HL-60 (cell line): Measurements from ENCODE around the gene DDX47.

Experiments used
- DNase-seq, 2 experiments: peaks; one replicate each; pipeline ENCODE4 v3.0.0-alpha.2; 2010 to 2020; ENCODE audit warnings: low read depth in 1 of 2, low spot score in 1 of 2
- H3K27ac ChIP-seq: fragments of 250-450 bp; sonication (Bioruptor Pico); replicated peaks from 2 replicates; pipeline ENCODE4 v1.5.1; 2020; ENCODE audit warnings: mild to moderate bottlenecking, moderate library complexity
- H3K27me3 ChIP-seq: fragments of 250-450 bp; sonication (Bioruptor Pico); 2 replicates; pipeline ENCODE4 v1.5.1; 2021; ENCODE audit warnings: mild to moderate bottlenecking, moderate library complexity; ENCODE audit not compliant: insufficient read depth, poor library complexity, severe bottlenecking
- H3K4me3 ChIP-seq: replicated peaks from 2 replicates; pipeline ENCODE4 v1.5.1; 2011; ENCODE audit warnings: mild to moderate bottlenecking, control low read depth, low read length; ENCODE audit not compliant: insufficient read depth
- GABPA ChIP-seq: IDR thresholded peaks from 2 replicates; pipeline ENCODE4 v1.6.1; 2012; ENCODE audit warnings: low read depth
- POLR2AphosphoS5 ChIP-seq: IDR thresholded peaks from 2 replicates; pipeline ENCODE4 v1.6.1; 2012; ENCODE audit warnings: low read depth
- SPI1 ChIP-seq: IDR thresholded peaks from 2 replicates; pipeline ENCODE4 v1.6.1; 2012; ENCODE audit warnings: low read depth, mild to moderate bottlenecking, borderline replicate concordance
- TF ChIP-seq, protein P1 (sequence below): IDR thresholded peaks from one replicate; pipeline ENCODE4 v1.5.1; 2011; ENCODE audit warnings: low read length, control low read depth, inconsistent platforms; ENCODE audit not compliant: insufficient read depth
- TF ChIP-seq, protein P2 (sequence below): IDR thresholded peaks from 2 replicates; pipeline ENCODE4 v1.6.1; 2012; ENCODE audit warnings: low read depth; ENCODE audit not compliant: insufficient replicate concordance

DDX47 gene

DNA sequence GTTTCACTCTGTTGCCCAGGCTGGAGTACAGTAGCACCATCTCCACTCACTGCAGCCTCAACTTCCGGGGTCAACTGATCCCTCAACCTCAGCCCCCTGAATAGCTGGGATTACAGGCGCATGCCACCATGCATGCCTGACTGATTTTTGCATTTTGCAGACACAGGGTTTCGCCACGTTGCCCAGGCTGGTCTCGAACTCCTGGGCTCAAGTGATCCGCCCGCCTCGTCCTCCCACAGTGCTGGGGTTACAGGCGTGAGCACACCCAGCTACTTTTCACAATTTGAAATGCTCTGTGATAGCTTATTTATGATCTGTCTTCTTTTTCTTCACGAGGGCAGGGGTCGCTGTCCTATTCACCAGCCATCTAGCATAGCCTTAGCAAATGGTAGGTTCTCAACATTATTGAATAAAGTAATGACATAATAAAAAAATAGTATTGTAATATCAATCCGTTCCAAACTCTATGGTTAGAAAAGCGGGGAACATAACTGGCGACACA, 477 bp upstream of the DDX47 start:
- DNase-seq = no peak
- no peak overlapping the region for H3K27ac ChIP-seq

DNA sequence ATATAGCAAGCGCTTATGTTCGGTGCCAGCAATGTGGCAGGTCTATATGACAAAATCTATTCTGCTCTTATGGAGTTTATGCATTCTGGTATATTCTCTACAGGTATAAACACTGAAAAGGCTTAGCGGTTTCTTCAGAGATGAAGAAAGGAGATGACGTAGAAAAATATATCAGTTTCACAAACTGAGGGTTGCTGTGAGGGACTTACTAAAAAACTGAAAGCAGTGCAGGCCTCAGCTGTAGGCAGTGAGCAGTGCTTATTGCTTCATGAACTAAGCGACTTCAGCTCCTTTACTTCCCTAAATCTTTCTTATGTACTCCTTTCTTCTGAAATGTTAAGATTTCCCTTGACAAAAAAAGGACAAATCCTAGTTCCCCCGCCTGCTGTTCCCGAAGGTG, 4.5 kb downstream of the DDX47 start:
- DNase-seq = peak in 1 of 2 experiments; percentile 77
- TF ChIP-seq POLR2AphosphoS5 (no peak), SPI1 (no peak), GABPA (no peak)
- TF ChIP-seq, protein P1, sequence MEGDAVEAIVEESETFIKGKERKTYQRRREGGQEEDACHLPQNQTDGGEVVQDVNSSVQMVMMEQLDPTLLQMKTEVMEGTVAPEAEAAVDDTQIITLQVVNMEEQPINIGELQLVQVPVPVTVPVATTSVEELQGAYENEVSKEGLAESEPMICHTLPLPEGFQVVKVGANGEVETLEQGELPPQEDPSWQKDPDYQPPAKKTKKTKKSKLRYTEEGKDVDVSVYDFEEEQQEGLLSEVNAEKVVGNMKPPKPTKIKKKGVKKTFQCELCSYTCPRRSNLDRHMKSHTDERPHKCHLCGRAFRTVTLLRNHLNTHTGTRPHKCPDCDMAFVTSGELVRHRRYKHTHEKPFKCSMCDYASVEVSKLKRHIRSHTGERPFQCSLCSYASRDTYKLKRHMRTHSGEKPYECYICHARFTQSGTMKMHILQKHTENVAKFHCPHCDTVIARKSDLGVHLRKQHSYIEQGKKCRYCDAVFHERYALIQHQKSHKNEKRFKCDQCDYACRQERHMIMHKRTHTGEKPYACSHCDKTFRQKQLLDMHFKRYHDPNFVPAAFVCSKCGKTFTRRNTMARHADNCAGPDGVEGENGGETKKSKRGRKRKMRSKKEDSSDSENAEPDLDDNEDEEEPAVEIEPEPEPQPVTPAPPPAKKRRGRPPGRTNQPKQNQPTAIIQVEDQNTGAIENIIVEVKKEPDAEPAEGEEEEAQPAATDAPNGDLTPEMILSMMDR = no peak
- TF ChIP-seq, protein P2, sequence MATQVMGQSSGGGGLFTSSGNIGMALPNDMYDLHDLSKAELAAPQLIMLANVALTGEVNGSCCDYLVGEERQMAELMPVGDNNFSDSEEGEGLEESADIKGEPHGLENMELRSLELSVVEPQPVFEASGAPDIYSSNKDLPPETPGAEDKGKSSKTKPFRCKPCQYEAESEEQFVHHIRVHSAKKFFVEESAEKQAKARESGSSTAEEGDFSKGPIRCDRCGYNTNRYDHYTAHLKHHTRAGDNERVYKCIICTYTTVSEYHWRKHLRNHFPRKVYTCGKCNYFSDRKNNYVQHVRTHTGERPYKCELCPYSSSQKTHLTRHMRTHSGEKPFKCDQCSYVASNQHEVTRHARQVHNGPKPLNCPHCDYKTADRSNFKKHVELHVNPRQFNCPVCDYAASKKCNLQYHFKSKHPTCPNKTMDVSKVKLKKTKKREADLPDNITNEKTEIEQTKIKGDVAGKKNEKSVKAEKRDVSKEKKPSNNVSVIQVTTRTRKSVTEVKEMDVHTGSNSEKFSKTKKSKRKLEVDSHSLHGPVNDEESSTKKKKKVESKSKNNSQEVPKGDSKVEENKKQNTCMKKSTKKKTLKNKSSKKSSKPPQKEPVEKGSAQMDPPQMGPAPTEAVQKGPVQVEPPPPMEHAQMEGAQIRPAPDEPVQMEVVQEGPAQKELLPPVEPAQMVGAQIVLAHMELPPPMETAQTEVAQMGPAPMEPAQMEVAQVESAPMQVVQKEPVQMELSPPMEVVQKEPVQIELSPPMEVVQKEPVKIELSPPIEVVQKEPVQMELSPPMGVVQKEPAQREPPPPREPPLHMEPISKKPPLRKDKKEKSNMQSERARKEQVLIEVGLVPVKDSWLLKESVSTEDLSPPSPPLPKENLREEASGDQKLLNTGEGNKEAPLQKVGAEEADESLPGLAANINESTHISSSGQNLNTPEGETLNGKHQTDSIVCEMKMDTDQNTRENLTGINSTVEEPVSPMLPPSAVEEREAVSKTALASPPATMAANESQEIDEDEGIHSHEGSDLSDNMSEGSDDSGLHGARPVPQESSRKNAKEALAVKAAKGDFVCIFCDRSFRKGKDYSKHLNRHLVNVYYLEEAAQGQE = no peak
- no peak overlapping the region; the same call in 1 of the 2 replicates for H3K27ac ChIP-seq
- H3K27me3 ChIP-seq = no peaks in the 10 kb centered on the region
- H3K4me3 ChIP-seq = no peak overlapping the region

More for the DNA sequence above, 477 bp upstream of the DDX47 start:
- TF ChIP-seq SPI1 (no peak), GABPA (no peak), POLR2AphosphoS5 (no peak)
- TF ChIP-seq, protein P1 = no peak
- Histone ChIP-seq H3K27me3 (no peaks in the 10 kb centered on the region), H3K4me3 (no peak overlapping the region)

DNA sequence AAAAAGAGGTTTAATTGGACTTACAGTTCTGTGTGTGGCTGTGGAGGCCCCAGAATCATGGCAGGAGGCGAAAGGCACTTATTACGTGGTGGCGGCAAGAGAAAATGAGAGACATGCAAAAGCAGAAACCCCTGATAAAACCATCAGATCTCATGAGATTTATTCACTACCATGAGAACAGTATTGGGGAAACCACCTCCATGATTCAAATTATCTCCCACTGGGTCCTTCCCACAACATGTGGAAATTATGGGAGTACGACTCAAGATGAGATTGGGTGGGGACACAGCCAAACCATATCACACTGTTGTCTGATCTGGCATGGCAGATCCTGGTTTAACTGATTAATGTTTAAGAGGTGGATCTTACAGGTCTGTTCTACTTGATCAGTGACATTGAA, 5.6 kb downstream of the DDX47 start:
- H3K27me3 ChIP-seq = no peaks in the 10 kb centered on the region
- no peak overlapping the region for H3K27ac ChIP-seq
- no peak overlapping the region for H3K4me3 ChIP-seq
- no peak for DNase-seq
- no peak for TF ChIP-seq SPI1
- TF ChIP-seq GABPA = no peak
- TF ChIP-seq, protein P2 = no peak
- TF ChIP-seq POLR2AphosphoS5 = no peak
- TF ChIP-seq, protein P1 = no peak

DNA sequence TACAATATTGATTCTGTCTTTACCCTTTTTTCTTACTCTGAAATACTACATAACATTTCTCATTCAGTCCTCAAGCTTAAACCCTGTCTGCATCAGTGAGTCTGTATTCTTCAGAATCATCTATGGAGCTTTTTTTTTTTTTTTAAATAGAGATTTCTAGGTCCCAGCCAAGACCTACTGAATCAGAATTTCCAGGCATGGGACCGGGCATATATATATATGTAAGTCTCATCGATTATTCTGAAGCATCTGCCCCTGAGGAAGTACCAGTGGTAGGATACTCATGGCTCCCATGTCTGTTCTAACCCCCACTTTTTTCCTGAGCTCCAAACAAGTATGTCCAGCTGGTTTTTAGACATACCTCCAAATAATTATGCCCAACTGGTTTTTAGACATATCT, 6.1 kb downstream of the DDX47 start:
- no peak overlapping the region for H3K4me3 ChIP-seq
- no peak for DNase-seq
- TF ChIP-seq SPI1 = no peak
- no peak overlapping the region for H3K27ac ChIP-seq
- no peaks in the 10 kb centered on the region for H3K27me3 ChIP-seq
